GM21619 (cell line): ENCODE results near the gene PRDM2.

Experiments used
- ATAC-seq: cut with Tn5 transposase; IDR thresholded peaks from one replicate; pipeline ENCODE4 v1.9.1; 2021; ENCODE audit not compliant: unreplicated experiment

Gene PRDM2

DNA sequence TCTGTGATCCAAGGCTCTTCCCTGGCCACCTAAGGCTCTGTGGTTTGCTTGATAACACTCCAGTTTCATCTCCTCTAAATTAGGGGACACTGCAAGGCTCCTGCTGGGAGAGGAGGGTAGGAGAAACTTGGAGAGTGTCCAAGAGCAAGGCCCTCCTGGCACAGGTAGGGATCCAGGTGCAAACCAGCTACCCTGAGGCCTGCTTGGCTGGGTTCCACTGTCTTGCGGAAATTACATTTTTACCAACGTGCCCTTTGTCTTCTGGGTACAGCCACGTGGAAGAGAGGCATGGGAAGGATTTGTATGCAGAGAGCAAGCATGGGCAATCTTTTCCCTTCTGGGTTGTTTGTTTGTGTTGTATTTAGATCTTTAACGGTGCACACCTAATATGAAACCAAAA, 132.5 kb downstream of the PRDM2 start:
- no peak for ATAC-seq

DNA sequence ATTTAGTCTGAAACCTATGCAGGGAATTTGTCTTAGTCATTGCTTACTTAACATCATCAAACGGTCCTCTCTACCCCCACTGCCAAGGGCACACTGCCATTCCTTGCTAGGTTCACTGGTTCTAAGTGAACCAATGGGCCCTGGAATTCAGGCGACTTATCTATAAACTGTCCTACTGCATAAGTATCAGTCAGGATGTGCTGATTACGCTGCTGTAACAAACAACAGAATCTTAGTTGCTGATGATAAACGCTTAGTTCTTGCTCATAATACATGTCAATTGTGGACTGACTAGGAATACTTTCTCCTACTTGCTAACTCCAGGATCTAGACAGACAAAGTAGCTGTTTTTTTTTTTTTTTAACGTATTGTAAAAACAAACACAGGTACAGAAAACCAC, 136.1 kb downstream of the PRDM2 start:
- no peak for ATAC-seq

- no peak for ATAC-seq
Measured at GRCh38 chr1:13836631-13837030, 136.6 kb downstream of the PRDM2 start.

GRCh38 chr1:13838236-13838635, 138.2 kb downstream of the PRDM2 start:
- ATAC-seq: no peak

- no peak for ATAC-seq
Measured at GRCh38 chr1:13842497-13842896, 142.5 kb downstream of the PRDM2 start.

- ATAC-seq: no peak
Measured at GRCh38 chr1:13851726-13852125, 151.7 kb downstream of the PRDM2 start.

- no peak for ATAC-seq
Measured at GRCh38 chr1:13855554-13855953, 155.6 kb downstream of the PRDM2 start.

GRCh38 chr1:13860031-13860430, 160.0 kb downstream of the PRDM2 start:
- no peak for ATAC-seq

GRCh38 chr1:13864760-13865159, 164.8 kb downstream of the PRDM2 start:
- no peak for ATAC-seq

- no peak for ATAC-seq
Measured at GRCh38 chr1:13865851-13866250, 165.9 kb downstream of the PRDM2 start.

GRCh38 chr1:13867603-13868002, 167.6 kb downstream of the PRDM2 start:
- ATAC-seq: no peak

- no peak for ATAC-seq
Measured at GRCh38 chr1:13869172-13869797, 169.3 kb downstream of the PRDM2 start.

DNA sequence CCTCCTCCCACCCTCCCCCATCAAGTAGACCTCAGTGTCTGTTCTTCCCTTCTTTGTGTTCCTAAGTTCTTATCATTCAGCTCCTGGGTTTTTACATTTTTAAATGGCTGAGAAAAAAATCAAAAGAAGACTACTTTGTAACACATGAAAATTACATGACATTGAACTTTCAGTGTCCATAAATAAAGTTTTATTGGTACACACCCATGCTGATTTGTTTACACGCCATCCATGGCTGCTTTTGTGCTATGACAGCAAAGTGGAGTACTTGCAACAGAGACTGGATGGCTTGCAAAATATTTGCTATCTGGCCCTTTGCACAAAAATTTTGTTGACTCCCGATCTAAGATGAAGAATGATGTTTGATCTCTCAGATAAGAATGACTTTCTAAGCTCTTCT, 171.4 kb downstream of the PRDM2 start:
- ATAC-seq: no peak

DNA sequence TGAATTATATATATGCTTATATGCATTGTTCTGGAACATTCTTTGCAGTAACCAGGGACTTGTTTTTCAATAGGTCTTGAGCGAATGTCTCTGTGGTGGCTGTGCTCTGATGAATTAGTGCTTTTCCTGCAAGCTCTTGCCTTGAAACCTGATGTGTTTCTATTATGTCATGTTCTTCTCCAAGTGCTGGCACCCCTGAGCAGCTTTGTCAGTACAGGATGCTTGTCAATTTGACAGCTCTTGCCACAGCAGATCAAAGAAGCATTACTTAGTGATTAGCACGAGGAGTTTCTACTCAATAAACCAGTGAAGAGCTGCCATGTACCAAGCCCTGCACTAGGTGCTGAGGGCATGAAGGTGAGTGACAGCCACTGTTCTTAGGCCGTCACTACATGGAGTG, 171.9 kb downstream of the PRDM2 start:
- ATAC-seq: no peak

GRCh38 chr1:13873032-13873431, 173.0 kb downstream of the PRDM2 start:
- ATAC-seq: no peak
